GM18498 (cell line): Measurements from ENCODE around the gene VPS41.

Experiments
- ATAC-seq: cut with Tn5 transposase; IDR thresholded peaks from one replicate; pipeline ENCODE4 v1.9.1; 2021; ENCODE audit warnings: mild to moderate bottlenecking, moderate library complexity; ENCODE audit not compliant: unreplicated experiment

VPS41 gene

DNA sequence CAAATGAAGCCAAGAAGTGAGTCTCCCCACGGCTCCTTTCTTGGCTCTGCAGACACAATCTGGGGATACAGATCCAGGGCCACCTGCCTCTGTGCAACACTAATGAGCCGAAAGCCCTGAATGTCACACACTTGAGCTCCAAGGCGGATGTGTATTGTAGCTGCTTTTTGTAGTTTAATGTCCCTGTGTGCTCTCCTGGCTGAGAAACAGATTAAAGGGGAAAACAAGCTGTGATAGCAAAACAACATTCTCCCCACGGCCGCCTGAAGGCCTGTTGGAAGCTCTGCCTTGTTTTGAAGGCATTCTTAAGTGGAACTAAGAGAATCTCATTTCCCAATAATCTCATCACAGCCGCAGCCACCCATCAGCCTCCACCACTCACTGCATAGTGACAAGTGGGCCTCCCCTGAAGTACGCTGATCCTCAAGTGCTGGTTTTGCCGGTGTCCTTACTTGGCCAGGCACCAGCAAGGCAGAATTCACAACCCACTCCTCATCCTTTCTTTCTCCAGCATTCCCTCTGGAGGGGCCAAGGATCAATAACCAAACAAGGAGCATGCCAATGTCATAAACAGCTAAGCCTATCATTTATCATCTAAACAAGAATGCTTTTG lies 233.4 kb downstream of the VPS41 start:
- ATAC-seq, result no peak

DNA sequence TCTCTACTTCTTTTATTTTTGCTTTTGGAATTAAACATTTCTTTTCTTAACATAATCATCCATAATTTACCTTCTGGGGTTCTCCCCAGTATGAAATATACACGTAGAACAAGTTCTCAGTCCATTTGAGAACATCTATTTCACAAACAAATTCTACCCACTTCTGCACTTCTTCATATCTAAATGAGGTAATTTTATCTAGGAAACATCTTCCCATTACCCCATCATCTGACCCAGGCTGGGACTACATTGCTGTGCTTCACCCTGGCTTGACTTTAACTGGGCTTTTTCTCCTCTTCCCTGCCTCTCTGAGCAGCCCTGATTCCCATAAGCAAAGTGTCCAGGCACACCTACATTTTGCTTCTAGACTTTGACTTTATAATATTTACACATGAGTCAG lies 234.5 kb downstream of the VPS41 start:
- no peak for ATAC-seq

DNA sequence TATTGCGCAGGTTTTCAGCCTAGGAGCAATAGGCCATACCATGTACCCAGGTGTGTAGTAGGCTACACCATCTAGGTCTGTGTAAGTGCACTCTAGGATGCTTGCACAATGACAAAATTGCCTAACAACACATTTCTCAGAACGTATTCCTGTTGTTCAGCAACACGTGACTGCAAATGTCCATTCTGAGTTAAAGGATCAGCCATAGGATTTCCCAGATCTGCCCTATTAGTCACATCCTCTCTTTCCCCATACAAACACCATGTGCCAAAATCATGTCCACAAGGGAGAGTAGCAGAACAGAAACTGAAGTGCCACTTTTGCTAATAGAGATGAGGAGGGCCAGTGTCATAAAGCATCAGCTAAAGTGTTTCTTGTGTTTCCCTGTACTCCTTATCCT lies 235.2 kb downstream of the VPS41 start:
- ATAC-seq, result no peak
